Measurements from ENCODE around the gene CAMTA1. TPM values are rescaled to one million over a fixed set of nuclear protein-coding genes. Genes with fewer than 3 reads are reported as not detected.

Gene CAMTA1
- total RNA-seq, 1 experiment from 2014 or later, result 69.5 TPM

- DNase-seq (ENCODE audit: low read depth, low spot score) (no peak), ATAC-seq (no peak)
- Histone ChIP-seq H3K4me2 (ENCODE audit: low read length) (no peak overlapping the region), H4K20me1 (ENCODE audit: insufficient read depth) (no peaks in the 10 kb centered on the region), H3K36me3 (ENCODE audit: control insufficient read depth in 1 of 2, insufficient read depth in 2 of 2, low read length in 2 of 2) (no peaks in the 10 kb centered on the region), H3K4me1 (ENCODE audit: control insufficient read depth in 1 of 2, insufficient read depth in 2 of 2, low read length in 2 of 2) (peaks cover 0 to 20% of the 10 kb centered on the region in 2 experiments; a peak in 2 of 4 replicates), H3K27ac (ENCODE audit: low read depth, low read length) (no peak overlapping the region), H3K79me2 (ENCODE audit: insufficient read depth, low read length) (no peaks in the 10 kb centered on the region), H3K27me3 (ENCODE audit: insufficient read depth, low read length) (no peaks in the 10 kb centered on the region), H2AFZ (ENCODE audit: low read depth, low read length, poor library complexity, severe bottlenecking) (no peak overlapping the region), H3K9ac (ENCODE audit: low read length) (no peak overlapping the region), H3K9me3 (ENCODE audit: control insufficient read depth in 1 of 2, insufficient read depth in 1 of 2, low read depth in 1 of 2, low read length in 2 of 2) (no peaks in the 10 kb centered on the region), H3K9me2 (ENCODE audit: insufficient read depth) (no peaks in the 10 kb centered on the region), H3K4me3 (replicated peaks in 1 of 2; ENCODE audit: low read depth in 1 of 2, low read length in 2 of 2) (no peak overlapping the region)
- no peak for TF ChIP-seq ZNF274 (IDR thresholded peaks at IDR 0.05; ENCODE audit: low read depth, low read length)
- no peak for TF ChIP-seq YY1 (IDR thresholded peaks at IDR 0.05; ENCODE audit: extremely low read depth, insufficient replicate concordance, low read depth, low read length)
- TF ChIP-seq MAX (IDR thresholded peaks at IDR 0.05), result no peak
- TF ChIP-seq FOSL1 (IDR thresholded peaks at IDR 0.05; ENCODE audit: low read depth), result no peak
- no peak for TF ChIP-seq ELF1 (IDR thresholded peaks at IDR 0.05; ENCODE audit: borderline replicate concordance, low read depth)
- no peak for TF ChIP-seq CTCF (IDR thresholded peaks at IDR 0.05 in 2 of 3, conservative IDR thresholded peaks at IDR 0.05 in 1 of 3; ENCODE audit: borderline replicate concordance in 1 of 3, insufficient read depth in 1 of 3, low read depth in 2 of 3, low read length in 2 of 3)
- TF ChIP-seq CEBPB (IDR thresholded peaks at IDR 0.05; ENCODE audit: low read depth), result no peak
- TF ChIP-seq JUND (IDR thresholded peaks at IDR 0.05), result no peak
- no peak for TF ChIP-seq ZFX (IDR thresholded peaks at IDR 0.05)
- no peak for TF ChIP-seq REST (IDR thresholded peaks at IDR 0.05; ENCODE audit: low read depth)
- no peak for TF ChIP-seq SRF (IDR thresholded peaks at IDR 0.05; ENCODE audit: low read depth)
- TF ChIP-seq CBX3 (IDR thresholded peaks at IDR 0.05; ENCODE audit: low read depth), result no peak
- CTCF ChIA-PET, result no interaction called here
- no TSS peak for BruUV-seq (replicated peaks)
- intact Hi-C loops (cut with micrococcal nuclease), result no loop called here
- POLR2A ChIA-PET, result no interaction called here
- RAD21 ChIA-PET (ENCODE audit: low non-redundant PET in 1 of 2, low total read pairs in 2 of 2, uncharacterized antibody in 2 of 2, unreplicated experiment in 2 of 2), result no interaction called here
Measured at GRCh38 chr1:7541629-7542028, 756.4 kb downstream of the CAMTA1 start.

Measured in HCT116 (cell line).